Prostate gland (tissue), 2 donors: Measurements from ENCODE around the gene OTOP3.

ENCODE experiments used
- POLR2A ChIP-seq: fragments of 450-650 bp; IDR thresholded peaks from one replicate; pipeline ENCODE4 v1.6.1; 2016; ENCODE audit warnings: antibody characterized with exemption, mild to moderate bottlenecking
- POLR2AphosphoS5 ChIP-seq: sonication (generic); formaldehyde crosslinking; IDR thresholded peaks from one replicate; pipeline ENCODE4 v1.6.1; 2017; ENCODE audit warnings: antibody characterized with exemption
- TF ChIP-seq, protein P1 (sequence below), 4 experiments: fragments of 200-600 bp in 2 of 4; fragments of 450-650 bp in 2 of 4; sonication (generic) in 2 of 4; IDR thresholded peaks; 1 replicate in 3 of 4; 2 replicates in 1 of 4; pipeline ENCODE4 v1.5.1; 2016 to 2019; ENCODE audit warnings: antibody characterized with exemption in 4 of 4, mild to moderate bottlenecking in 2 of 4, moderate library complexity in 2 of 4

DNA sequence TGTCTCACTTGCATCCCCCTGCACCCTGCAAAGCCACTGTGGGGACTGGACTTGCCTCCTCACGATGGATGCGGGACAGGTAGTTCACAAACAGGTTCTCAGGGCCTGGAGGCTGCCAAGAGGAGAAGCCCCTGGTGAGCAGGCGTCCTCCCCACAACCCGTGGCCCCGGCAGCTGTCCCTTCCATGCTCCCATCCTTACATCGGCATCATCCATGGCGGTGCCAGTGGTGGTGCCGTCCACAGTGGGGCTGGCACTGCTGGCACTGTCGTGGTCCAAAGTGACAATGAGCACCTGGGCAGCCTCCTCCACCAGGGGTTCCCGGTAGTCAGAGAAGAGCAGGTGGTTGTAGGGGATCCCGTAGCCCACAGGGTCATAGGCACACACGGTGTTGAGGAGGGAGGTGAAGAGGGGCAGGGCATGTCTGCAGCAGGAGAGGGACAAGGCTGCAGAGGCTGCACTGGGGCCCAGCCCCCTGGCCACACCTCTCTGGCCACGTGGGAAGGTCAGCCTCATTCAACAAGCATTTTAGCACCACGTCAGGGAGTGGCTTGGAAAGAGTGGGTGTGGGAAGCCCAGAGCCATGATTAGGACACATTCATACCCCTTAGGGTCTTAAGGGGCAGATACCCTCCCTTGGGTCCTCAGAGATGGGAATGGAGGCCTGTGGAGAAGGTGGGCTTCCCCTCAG is 24.3 kb downstream of the OTOP3 start:
- TF ChIP-seq, protein P1, sequence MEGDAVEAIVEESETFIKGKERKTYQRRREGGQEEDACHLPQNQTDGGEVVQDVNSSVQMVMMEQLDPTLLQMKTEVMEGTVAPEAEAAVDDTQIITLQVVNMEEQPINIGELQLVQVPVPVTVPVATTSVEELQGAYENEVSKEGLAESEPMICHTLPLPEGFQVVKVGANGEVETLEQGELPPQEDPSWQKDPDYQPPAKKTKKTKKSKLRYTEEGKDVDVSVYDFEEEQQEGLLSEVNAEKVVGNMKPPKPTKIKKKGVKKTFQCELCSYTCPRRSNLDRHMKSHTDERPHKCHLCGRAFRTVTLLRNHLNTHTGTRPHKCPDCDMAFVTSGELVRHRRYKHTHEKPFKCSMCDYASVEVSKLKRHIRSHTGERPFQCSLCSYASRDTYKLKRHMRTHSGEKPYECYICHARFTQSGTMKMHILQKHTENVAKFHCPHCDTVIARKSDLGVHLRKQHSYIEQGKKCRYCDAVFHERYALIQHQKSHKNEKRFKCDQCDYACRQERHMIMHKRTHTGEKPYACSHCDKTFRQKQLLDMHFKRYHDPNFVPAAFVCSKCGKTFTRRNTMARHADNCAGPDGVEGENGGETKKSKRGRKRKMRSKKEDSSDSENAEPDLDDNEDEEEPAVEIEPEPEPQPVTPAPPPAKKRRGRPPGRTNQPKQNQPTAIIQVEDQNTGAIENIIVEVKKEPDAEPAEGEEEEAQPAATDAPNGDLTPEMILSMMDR (IDR thresholded peaks at IDR 0.05), result no peak
- TF ChIP-seq POLR2AphosphoS5 (no peak), POLR2A (no peak)
